IMR-90 (cell line): ENCODE results near the gene PPP2R5E.

Experiments
- CHD1 ChIP-seq: IDR thresholded peaks from 2 replicates; pipeline ENCODE4 v1.6.1; 2012; ENCODE audit warnings: low read depth, low read length, improper control_type of control experiment
- MXI1 ChIP-seq: IDR thresholded peaks from 2 replicates; pipeline ENCODE4 v1.6.1; 2012; ENCODE audit warnings: low read depth, mild to moderate bottlenecking, low read length, moderate library complexity, borderline replicate concordance
- POLR2A ChIP-seq: IDR thresholded peaks from 2 replicates; pipeline ENCODE4 v1.6.1; 2012; ENCODE audit warnings: mild to moderate bottlenecking, low read depth, low read length
- RAD21 ChIP-seq: IDR thresholded peaks from 2 replicates; pipeline ENCODE4 v1.6.1; 2012; ENCODE audit warnings: low read length, improper control_type of control experiment
- RCOR1 ChIP-seq: IDR thresholded peaks from 2 replicates; pipeline ENCODE4 v1.6.1; 2012; ENCODE audit warnings: mild to moderate bottlenecking, low read length, improper control_type of control experiment; ENCODE audit not compliant: insufficient replicate concordance
- SMC3 ChIP-seq: fragments of 150-350 bp; IDR thresholded peaks from 2 replicates; pipeline ENCODE4 v1.6.1; 2016; ENCODE audit warnings: low read depth, mild to moderate bottlenecking, antibody characterized with exemption, low read length, moderate library complexity
- TF ChIP-seq, protein P1 (sequence below): conservative IDR thresholded peaks from 2 replicates; pipeline ENCODE4 v1.5.1; 2012; ENCODE audit warnings: mild to moderate bottlenecking, low read depth, low read length, improper control_type of control experiment
- TF ChIP-seq, protein P2 (sequence below): fragments of 150-350 bp; IDR thresholded peaks from 2 replicates; pipeline ENCODE4 v1.6.1; 2017; ENCODE audit warnings: mild to moderate bottlenecking, antibody characterized with exemption, low read length, low read depth
- TF ChIP-seq, protein P3 (sequence below): fragments of 150-350 bp; IDR thresholded peaks from 2 replicates; pipeline ENCODE4 v1.6.1; 2016; ENCODE audit warnings: low read depth, mild to moderate bottlenecking, low read length, moderate library complexity, borderline replicate concordance

DNA sequence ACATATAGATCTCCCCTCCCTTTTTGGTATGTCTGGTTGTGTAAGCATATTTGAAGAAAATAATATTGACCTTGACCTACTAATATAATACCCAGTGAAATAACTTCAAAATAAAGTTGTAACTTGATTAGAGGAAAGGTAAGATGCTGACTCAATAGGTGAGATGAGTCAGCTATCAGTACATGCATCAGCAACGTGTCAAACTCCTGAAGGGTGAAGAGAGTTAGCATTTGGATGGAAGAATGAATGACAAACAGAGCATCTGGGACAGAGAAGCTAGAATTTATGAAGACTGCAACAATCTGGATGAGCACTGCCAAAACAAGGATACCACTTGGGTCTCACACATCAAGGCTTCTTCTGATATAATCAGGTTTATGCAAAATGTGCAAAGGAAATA lies 74.9 kb downstream of the PPP2R5E start:
- TF ChIP-seq, protein P1, sequence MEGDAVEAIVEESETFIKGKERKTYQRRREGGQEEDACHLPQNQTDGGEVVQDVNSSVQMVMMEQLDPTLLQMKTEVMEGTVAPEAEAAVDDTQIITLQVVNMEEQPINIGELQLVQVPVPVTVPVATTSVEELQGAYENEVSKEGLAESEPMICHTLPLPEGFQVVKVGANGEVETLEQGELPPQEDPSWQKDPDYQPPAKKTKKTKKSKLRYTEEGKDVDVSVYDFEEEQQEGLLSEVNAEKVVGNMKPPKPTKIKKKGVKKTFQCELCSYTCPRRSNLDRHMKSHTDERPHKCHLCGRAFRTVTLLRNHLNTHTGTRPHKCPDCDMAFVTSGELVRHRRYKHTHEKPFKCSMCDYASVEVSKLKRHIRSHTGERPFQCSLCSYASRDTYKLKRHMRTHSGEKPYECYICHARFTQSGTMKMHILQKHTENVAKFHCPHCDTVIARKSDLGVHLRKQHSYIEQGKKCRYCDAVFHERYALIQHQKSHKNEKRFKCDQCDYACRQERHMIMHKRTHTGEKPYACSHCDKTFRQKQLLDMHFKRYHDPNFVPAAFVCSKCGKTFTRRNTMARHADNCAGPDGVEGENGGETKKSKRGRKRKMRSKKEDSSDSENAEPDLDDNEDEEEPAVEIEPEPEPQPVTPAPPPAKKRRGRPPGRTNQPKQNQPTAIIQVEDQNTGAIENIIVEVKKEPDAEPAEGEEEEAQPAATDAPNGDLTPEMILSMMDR: no peak
- TF ChIP-seq POLR2A (no peak), RAD21 (no peak), CHD1 (no peak), MXI1 (no peak), RCOR1 (no peak), SMC3 (no peak)
- TF ChIP-seq, protein P2, sequence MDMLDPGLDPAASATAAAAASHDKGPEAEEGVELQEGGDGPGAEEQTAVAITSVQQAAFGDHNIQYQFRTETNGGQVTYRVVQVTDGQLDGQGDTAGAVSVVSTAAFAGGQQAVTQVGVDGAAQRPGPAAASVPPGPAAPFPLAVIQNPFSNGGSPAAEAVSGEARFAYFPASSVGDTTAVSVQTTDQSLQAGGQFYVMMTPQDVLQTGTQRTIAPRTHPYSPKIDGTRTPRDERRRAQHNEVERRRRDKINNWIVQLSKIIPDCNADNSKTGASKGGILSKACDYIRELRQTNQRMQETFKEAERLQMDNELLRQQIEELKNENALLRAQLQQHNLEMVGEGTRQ: no peak
- TF ChIP-seq, protein P3, sequence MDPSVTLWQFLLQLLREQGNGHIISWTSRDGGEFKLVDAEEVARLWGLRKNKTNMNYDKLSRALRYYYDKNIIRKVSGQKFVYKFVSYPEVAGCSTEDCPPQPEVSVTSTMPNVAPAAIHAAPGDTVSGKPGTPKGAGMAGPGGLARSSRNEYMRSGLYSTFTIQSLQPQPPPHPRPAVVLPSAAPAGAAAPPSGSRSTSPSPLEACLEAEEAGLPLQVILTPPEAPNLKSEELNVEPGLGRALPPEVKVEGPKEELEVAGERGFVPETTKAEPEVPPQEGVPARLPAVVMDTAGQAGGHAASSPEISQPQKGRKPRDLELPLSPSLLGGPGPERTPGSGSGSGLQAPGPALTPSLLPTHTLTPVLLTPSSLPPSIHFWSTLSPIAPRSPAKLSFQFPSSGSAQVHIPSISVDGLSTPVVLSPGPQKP: no peak
